Dermis blood vessel endothelial cell (primary cell): Measurements from ENCODE around the gene ALKBH5. TPM values are rescaled to one million over a fixed set of nuclear protein-coding genes. Genes with fewer than 3 reads are reported as not detected.
A peak's percentile ranks its signal among the peaks of the same experiment; 100 is the strongest.

ENCODE experiments used
- DNase-seq: peaks from one replicate; pipeline ENCODE4 v3.0.0; 2010
- total RNA-seq: library from RNA; depleted of rRNA; stranded (reverse); fragments of >200 nt; gene quantifications from 2 replicates; pipeline ENCODE4 v1.2.3, GENCODE V29; 2014

The ALKBH5 gene
- total RNA-seq, result 95.1 and 104 TPM in 2 replicates

DNA sequence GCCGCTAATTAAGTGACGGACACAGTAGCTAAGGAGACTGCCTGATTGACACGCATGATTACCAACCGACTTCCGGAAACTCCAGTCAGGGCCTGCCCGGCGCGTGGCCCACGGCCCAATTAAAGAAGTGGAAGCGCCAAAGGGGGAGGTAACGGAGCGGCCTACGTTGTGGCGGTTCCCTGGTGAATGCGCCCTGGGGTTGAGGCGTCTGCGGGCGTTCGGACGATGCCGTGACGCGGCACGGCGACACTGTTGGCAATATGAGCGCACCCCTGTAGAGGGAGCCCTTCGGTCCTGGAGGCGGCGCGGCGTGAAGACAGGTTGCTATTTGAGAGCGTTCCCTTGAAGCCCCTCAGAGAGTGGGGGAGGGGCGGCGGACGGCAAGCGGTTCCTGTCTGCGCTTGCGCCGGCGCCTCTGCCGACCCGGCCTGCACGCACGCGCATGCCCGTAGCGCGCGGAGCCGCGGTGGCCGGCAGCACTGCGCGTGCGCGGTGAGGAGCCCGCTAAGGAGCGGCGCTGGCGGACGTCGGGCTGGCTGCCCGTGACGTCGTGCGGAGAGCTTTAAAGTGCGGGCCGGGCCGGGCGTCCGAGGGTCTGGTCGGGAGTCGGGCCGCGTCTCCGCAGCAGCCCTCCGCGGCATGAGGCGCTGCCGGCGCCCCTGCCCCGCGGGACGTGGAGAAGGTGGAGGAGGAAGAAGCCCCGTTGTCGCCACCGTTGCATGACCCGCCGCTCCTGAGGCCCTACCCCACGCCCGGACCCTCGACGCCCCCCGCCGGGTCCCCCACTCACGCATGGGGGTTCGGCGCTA is at the start of gene ALKBH5:
Gene ALKBH5, plus strand, starts transcription at position 495 of the 809 bp plus-strand sequence. CDS start 416 bp downstream, outside the sequence.
- peak; percentile 100 for DNase-seq

DNA sequence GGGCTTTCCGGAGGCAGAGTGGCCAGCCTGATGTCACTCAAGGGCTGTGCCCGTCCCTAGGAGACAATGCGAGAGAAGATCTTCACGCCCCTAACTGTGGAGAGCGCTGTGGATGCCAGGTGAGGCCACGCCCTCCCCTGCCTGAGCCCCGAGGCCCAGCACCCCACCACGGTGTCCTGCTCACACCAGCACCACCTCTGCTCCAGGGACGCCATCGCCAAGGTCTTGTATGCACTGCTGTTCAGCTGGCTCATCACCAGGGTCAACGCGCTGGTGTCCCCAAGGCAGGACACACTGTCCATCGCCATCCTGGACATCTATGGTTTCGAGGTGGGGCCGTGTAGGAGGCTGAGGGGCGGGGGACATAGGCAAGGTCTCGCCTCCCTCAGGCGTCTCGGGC is 47.3 kb upstream of the ALKBH5 start:
- no peak for DNase-seq

GRCh38 chr17:18138065-18138749 is 45.4 kb upstream of the ALKBH5 start:
- DNase-seq, result no peak

GRCh38 chr17:18139092-18139491 is 44.5 kb upstream of the ALKBH5 start:
- no peak for DNase-seq

DNA sequence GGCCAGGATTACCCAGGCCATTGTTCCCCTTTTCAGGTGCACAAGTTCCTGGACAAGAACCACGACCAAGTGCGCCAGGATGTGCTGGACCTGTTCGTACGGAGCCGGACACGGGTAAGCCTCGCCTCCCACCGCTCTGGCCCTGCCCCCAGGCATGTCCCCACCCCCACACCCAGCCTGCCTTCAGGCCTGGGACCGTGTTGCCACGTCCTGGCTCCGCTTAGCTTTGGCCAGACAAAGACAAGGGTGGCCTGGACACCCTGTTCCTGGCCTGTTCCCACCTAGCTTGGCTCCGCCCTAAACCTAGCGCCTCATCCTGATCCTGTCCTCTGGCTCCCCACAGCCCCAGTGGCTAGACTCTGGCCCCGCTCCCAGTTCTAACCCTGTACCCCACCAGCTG is 44.1 kb upstream of the ALKBH5 start:
- DNase-seq, result no peak

DNA sequence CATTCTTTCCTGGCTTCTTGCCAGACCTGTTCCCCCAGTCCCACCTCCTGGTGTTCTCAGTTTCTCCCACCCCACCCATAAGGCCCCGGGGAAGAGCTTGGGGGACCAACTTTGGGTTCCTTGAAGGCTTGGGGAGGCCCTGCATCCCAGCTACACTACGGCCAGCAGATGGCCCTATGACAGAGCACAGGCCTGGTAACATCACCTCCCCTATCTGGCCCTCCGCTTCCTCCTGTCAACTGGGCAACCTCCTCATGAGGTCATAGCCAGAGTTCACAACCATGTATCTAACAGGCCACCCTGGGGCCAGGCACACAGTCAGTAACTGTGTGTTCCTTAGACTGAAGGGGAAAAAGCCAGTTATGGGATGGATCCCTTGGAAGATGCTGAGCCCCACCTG is 43.7 kb upstream of the ALKBH5 start:
- DNase-seq, result peak; percentile 36

DNA sequence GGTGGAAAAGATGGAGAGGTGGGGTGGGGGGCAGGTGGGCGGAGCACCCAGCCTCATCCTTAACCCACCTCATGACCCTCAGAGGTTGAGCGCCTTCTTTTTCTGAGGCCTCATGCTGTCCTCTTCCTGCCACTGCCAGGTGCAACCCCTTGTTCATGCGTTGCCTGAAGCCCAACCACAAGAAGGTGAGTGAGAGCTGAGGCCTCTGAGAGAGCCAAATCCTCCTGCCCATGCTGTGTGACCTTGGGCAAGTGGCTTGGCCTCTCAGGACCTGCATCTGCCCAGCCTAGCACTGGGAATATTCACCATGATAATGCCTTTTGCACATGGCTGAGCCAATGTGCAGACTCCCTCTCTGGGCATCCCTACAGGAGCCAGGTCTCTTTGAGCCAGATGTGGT is 43.0 kb upstream of the ALKBH5 start:
- no peak for DNase-seq

DNA sequence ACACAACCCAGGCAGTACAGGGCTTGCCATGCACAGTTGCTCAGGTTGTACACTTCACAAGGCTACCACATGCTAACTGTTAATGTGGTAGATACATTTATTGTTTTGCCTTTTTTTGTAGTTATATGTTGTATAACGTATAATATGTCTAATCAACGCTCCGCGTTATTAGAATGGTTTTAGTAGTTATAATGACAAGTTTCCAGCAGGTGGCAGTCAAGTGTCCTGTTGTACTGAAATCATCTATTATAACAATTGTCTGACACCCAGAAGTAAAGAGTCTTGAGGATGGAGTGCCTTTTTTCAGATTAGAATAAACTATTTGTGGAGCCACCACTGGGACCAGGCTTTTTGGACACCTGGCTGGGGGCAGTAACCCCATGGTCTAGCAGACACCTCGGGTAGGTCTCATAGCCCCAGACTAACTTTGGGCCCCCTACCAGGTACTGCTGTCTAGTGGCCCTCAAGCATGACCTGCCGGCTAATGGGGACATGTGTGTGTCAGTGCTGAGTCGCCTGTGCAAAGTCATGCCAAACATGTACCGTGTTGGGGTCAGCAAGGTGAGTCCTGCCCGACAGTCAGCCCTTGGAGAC is 42.3 kb upstream of the ALKBH5 start:
- DNase-seq, result peak; percentile 76

GRCh38 chr17:18142417-18142816 is 41.2 kb upstream of the ALKBH5 start:
- no peak for DNase-seq

DNA sequence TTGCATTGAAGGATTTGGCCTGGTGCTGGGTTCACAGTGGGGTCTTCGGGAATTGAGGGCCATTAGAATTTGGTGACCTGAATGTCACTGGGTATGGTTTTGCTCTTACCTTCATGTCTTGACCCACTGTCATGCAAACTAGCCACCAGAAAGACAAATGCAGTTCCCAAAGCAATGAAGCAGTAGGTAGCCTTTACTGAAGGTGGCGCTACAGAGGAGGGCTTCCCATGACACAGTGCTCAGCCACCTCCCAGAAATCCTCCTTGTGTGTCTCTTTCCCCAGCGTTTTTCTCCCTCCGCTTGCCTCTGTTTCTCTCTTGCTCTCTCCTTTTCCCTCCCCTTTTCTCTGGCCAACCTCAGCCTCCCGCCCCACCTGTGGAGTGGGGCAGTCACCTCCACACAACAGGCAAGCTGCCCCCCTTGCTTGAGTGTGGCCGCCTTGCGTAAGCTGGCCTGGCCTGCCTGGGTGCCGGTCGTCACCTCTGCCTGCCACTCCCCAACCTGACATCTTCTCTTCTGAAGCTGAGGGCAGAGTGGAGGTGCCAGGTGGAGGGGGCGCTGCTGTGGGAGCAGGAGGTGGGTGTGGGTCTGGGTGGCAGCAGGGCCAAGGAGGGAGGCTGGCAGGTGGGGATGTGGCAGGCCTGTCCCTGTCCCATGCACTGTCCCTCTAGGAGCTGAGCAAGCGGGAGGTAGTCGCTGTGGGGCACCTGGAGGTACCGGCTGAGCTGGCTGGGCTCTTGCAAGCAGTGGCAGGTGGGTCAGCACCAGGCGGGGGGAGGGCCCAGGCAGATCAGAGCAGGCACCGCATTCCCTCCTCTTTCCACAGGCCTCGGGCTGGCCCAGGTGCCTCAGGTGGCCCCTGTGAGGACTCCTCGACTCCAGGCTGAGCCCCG is 40.3 kb upstream of the ALKBH5 start:
- DNase-seq, result peak; percentile 45

GRCh38 chr17:18144261-18144660 is 39.4 kb upstream of the ALKBH5 start:
- no peak for DNase-seq

DNA sequence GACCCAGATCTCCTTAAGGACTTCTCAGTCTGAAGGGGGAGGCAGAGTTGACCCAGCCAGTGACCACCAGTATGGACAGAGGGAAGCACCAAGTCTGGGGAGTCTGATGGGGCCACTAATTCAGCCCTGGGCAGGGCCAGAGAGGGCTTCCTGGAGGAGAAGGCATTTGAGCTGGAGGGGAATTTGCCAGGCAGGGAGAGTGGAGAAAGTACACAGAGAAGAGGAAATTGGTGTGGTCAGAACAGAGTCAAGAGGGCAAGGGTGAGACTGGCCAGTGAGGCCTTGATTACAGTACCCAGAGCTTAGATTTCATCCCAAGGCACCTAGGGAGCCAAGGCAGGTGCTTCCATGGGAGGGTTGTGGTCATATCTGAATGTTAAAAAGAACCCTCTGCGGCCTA is 38.8 kb upstream of the ALKBH5 start:
- DNase-seq, result no peak

GRCh38 chr17:18145811-18146210 is 37.8 kb upstream of the ALKBH5 start:
- DNase-seq, result no peak

DNA sequence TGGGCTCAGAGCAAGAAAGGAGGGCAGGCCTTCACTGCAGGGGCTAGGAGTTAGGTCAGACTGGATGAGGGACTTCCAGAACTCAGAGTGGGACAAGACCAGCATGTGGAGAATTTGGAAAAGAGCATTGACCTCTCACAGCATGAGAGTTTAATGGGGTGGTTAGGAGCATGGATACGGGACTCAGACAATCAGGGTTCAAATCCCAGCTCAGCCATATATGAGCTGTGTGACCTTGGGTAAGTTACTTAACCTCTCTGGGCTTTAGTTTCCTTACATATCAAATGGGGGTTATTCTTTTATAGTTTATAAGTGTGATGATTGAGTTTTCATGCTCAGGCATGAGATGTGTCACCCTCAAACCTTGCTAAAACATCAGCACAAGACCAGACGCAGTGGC is 37.4 kb upstream of the ALKBH5 start:
- no peak for DNase-seq

DNA sequence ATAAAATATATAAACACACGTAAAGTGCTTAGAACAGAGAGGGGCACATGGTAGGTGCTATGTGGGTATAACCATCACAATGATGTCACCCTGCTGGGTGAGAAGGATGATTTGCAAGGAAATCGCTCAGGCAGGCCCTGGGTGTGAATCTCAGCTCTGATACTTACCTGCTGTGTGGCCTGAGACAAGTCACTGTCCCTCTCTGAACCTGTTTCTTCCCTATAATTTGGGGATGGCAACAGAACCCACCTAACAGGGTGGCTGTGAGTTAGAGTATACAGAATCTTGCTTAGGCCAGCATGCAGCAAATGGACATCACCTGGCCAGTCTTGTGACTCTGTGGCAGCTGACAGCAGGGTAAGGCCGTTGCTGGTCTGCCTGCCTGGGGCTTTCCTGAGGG is 36.6 kb upstream of the ALKBH5 start:
- DNase-seq, result no peak

- no peak for DNase-seq
Observed at GRCh38 chr17:18148586-18148985, 35.0 kb upstream of the ALKBH5 start.

GRCh38 chr17:18151290-18151689 is 32.3 kb upstream of the ALKBH5 start:
- DNase-seq, result no peak

DNA sequence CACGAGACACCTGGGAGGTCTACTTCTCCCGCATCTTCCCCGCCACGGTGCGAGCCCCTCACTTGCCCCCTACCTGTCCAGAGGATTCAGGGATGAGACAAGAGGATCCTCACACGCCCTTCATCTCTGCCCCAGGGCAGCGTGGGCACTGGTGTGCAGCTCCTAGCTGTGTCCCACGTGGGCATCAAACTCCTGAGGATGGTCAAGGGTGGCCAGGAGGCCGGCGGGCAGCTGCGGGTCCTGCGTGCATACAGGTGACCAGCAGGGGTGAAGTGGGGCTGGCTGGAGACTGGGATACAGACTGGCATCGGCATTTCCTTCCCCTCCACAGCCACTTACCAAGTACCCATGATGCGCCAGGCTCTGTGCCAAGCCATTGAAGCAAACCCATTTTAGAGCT is 28.4 kb upstream of the ALKBH5 start:
- no peak for DNase-seq

- peak; percentile 33 for DNase-seq
Observed at GRCh38 chr17:18156171-18156975, 27.3 kb upstream of the ALKBH5 start.

- DNase-seq, result no peak
Observed at GRCh38 chr17:18156976-18157280, 26.7 kb upstream of the ALKBH5 start.

DNA sequence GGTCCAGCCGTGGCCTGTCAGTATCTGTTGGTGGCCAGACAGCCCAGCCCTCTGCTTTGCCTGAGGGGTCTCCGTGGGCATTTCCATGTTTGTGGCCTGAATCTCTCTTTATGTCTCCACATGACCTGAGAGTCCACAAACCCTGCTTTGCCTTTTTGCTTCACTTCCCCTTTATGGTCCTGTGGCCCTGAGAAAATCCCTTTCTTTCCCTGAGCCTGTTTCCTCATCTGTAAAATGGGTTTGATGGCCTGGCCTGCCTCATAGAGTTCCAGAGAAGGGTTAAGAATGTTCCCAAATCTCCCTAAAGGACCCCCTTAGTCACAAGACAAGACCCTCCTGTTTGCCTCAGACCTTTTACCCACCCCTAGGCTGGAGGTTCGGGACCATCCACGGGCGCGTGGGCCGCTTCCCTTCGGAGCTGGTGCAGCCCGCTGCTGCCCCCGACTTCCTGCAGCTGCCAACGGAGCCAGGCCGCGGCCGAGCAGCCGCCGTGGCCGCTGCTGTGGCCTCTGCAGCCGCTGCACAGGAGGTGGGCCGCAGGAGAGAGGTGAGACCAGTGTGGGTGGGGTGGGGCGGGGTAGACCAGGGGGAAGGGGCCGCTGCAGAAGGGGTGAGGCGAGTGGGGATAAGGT is 26.2 kb upstream of the ALKBH5 start:
- no peak for DNase-seq
